HepG2 (cell line): ENCODE results near the gene SNRNP35. TPM values are rescaled to one million over a fixed set of nuclear protein-coding genes. Genes with fewer than 3 reads are reported as not detected.

Source experiments
- ATAC-seq: fragments of 200-7000 bp; cut with Tn5 transposase; 3 replicates; pipeline ENCODE4 v1.9.1; 2020; ENCODE audit warnings: mild to moderate bottlenecking, moderate library complexity
- BruUV-seq: library from RNA; stranded (reverse); fragments of 400-500 nt; replicated peaks from 2 replicates; lab custom pipeline; 2021; lab: Mats Ljungman, UMichigan
- CTCF ChIA-PET: fragments of 300-600 bp; formaldehyde crosslinking; extraction: SDS; loops from one replicate; lab custom pipeline; 2021; ENCODE audit warnings: low total read pairs, inconsistent platforms, low intra/inter-chr PET ratio; lab: Yijun Ruan, JAX
- POLR2A ChIA-PET: fragments of 350-600 bp; sonication (Branson Sonifier 250); formaldehyde crosslinking; loops from one replicate; lab custom pipeline; 2020; ENCODE audit warnings: antibody characterized with exemption, inconsistent platforms; lab: Yijun Ruan, JAX
- DNase-seq: peaks from one replicate; pipeline ENCODE4 v3.0.0-alpha.2; 2015; ENCODE audit warnings: low spot score
- FAIRE-seq: peaks from 3 replicates; lab custom pipeline; 2011; peaks lifted over from hg19 to GRCh38; lab: Jason Lieb, UNC
- H2AFZ ChIP-seq: one replicate; pipeline ENCODE4 v1.6.1; 2011; ENCODE audit warnings: low read length, inconsistent platforms
- H3K27ac ChIP-seq: fragments of 300-600 bp; 3 replicates; pipeline ENCODE4 v1.8.0; 2011; ENCODE audit warnings: mixed run types, mild to moderate bottlenecking, mixed read lengths, low read length, inconsistent platforms; ENCODE audit not compliant: insufficient read depth; ENCODE audit errors: extremely low read length
- H3K27me3 ChIP-seq, 2 experiments: fragments of 200-600 bp in 1 of 2; 2 replicates in 1 of 2; 3 replicates in 1 of 2; pipeline versions ENCODE4 v1.6.0 to v1.8.0; 2011; ENCODE audit warnings: low read length in 2 of 2, mild to moderate bottlenecking in 2 of 2, moderate library complexity in 2 of 2, inconsistent platforms in 1 of 2; ENCODE audit not compliant: insufficient read depth in 2 of 2, control insufficient read depth in 1 of 2
- H3K36me3 ChIP-seq, 2 experiments: fragments of 200-600 bp in 1 of 2; replicated peaks in 1 of 2; 2 replicates in 1 of 2; 3 replicates in 1 of 2; pipeline versions ENCODE4 v1.5.1 to v1.8.0; 2011; ENCODE audit warnings: low read length in 2 of 2, inconsistent platforms in 1 of 2; ENCODE audit not compliant: insufficient read depth in 2 of 2, control insufficient read depth in 1 of 2
- H3K4me1 ChIP-seq: 2 replicates; pipeline ENCODE4 v1.5.1; 2012; ENCODE audit warnings: low read length, inconsistent platforms; ENCODE audit not compliant: insufficient read depth
- H3K4me2 ChIP-seq: 2 replicates; pipeline ENCODE4 v1.6.0; 2011; ENCODE audit warnings: low read depth, low read length, inconsistent platforms
- H3K4me3 ChIP-seq, 3 experiments: fragments of 200-600 bp in 1 of 3; sonication (generic), shearing (Covaris generic) in 1 of 3; replicated peaks in 1 of 3; 2 replicates each; pipeline ENCODE4 v1.5.1; 2011 to 2016; ENCODE audit warnings: low read length in 3 of 3, inconsistent platforms in 2 of 3, low read depth in 2 of 3, mild to moderate bottlenecking in 2 of 3, control low read depth in 1 of 3, mixed read lengths in 1 of 3; ENCODE audit not compliant: insufficient read depth in 1 of 3
- H3K79me2 ChIP-seq: one replicate; pipeline ENCODE4 v1.6.1; 2011; ENCODE audit warnings: low read length, inconsistent platforms; ENCODE audit not compliant: insufficient read depth
- H3K9ac ChIP-seq: 2 replicates; pipeline ENCODE4 v1.6.0; 2011; ENCODE audit warnings: mild to moderate bottlenecking, low read depth, low read length, inconsistent platforms; ENCODE audit not compliant: insufficient read depth
- H3K9me3 ChIP-seq: 2 replicates; pipeline ENCODE4 v1.5.1; 2012; ENCODE audit warnings: mild to moderate bottlenecking, low read length
- H4K20me1 ChIP-seq: 2 replicates; pipeline ENCODE4 v1.6.0; 2011; ENCODE audit warnings: inconsistent platforms, mild to moderate bottlenecking, low read length, moderate library complexity; ENCODE audit not compliant: insufficient read depth
- ARNT2 ChIP-seq: sonication (generic); formaldehyde crosslinking; IDR thresholded peaks from 2 replicates; pipeline ENCODE4 v1.8.0; 2022; ENCODE audit warnings: mild to moderate bottlenecking, low read depth, missing genetic modification reagents, moderate library complexity
- BRCA1 ChIP-seq: sonication (generic); formaldehyde crosslinking; IDR thresholded peaks from 2 replicates; pipeline ENCODE4 v1.4.0; 2020; ENCODE audit warnings: missing genetic modification reagents
- CAMTA2 ChIP-seq: sonication (generic); formaldehyde crosslinking; IDR thresholded peaks from 2 replicates; pipeline ENCODE4 v1.4.0; 2020; ENCODE audit warnings: mild to moderate bottlenecking, missing genetic modification reagents, borderline replicate concordance
- DRAP1 ChIP-seq: IDR thresholded peaks from 2 replicates; pipeline ENCODE4 v1.6.1; 2016; ENCODE audit warnings: missing genetic modification reagents, missing compliant biosample characterization
- RAD51 ChIP-seq: fragments of 450-650 bp; IDR thresholded peaks from 2 replicates; pipeline ENCODE4 v1.6.1; 2016; ENCODE audit warnings: borderline replicate concordance
- RFX5 ChIP-seq: IDR thresholded peaks from 2 replicates; pipeline ENCODE4 v1.6.1; 2011; ENCODE audit warnings: low read depth, low read length, improper control_type of control experiment
- TGIF2 ChIP-seq: IDR thresholded peaks from 2 replicates; pipeline ENCODE4 v1.6.1; 2016; ENCODE audit warnings: control low read depth, missing compliant biosample characterization
- ZNF280D ChIP-seq: sonication (generic); formaldehyde crosslinking; IDR thresholded peaks from 2 replicates; pipeline ENCODE4 v1.5.1; 2020; ENCODE audit warnings: mild to moderate bottlenecking, missing genetic modification reagents
- ZNF34 ChIP-seq: sonication (generic); formaldehyde crosslinking; IDR thresholded peaks from 2 replicates; pipeline ENCODE4 v1.4.0; 2020; ENCODE audit warnings: mild to moderate bottlenecking, missing genetic modification reagents, borderline replicate concordance
- ZNF468 ChIP-seq: sonication (generic); formaldehyde crosslinking; IDR thresholded peaks from 2 replicates; pipeline ENCODE4 v1.8.0; 2022; ENCODE audit warnings: mild to moderate bottlenecking, moderate library complexity, missing genetic modification reagents
- ZNF75D ChIP-seq: sonication (generic); formaldehyde crosslinking; IDR thresholded peaks from 2 replicates; pipeline ENCODE4 v1.8.1; 2023; ENCODE audit warnings: missing genetic modification reagents, mild to moderate bottlenecking, borderline replicate concordance
- ZNF780A ChIP-seq: sonication (generic); formaldehyde crosslinking; IDR thresholded peaks from 2 replicates; pipeline ENCODE4 v1.8.0; 2022; ENCODE audit warnings: mild to moderate bottlenecking, missing genetic modification reagents, moderate library complexity
- ZNF800 ChIP-seq: sonication (generic); formaldehyde crosslinking; IDR thresholded peaks from 2 replicates; pipeline ENCODE4 v1.4.0; 2020; ENCODE audit warnings: missing genetic modification reagents
- ZNF841 ChIP-seq: sonication (generic); formaldehyde crosslinking; IDR thresholded peaks from 2 replicates; pipeline ENCODE4 v1.8.1; 2023; ENCODE audit warnings: missing genetic modification reagents, borderline replicate concordance
- WGBS: methylation state at CpG from one replicate; pipeline ENCODE4 v1.1.6; 2017; ENCODE audit warnings: low lambda C conversion rate; 5-methylcytosine and 5-hydroxymethylcytosine counted together
- in situ Hi-C: cut with HindIII; loops from 2 replicates; pipeline ENCODE4 v1.10.0; 2017; ENCODE audit warnings: low pct_unique_long_range_greater_than_20kb; ENCODE audit not compliant: extremely low pct_ligation_motif_present
- intact Hi-C: fragments of 100-400 bp; cut with micrococcal nuclease; formaldehyde crosslinking; loops from one replicate; pipeline ENCODE4 v1.10.0; 2022; ENCODE audit not compliant: unreplicated experiment
- polyA plus RNA-seq, 8 experiments: library from polyadenylated mRNA; depleted of rRNA in 3 of 8; stranded (reverse) in 7 of 8; unstranded in 1 of 8; fragments of >200 nt; fragmentation: Illumina TruSeq in 4 of 8; extraction: Trizol in 4 of 8; gene quantifications; 2 replicates each; pipeline versions ENCODE4 v1.2.1 to v1.2.3, GENCODE V29; 2011 to 2016; ENCODE audit warnings: low read depth in 4 of 8, missing spikeins in 1 of 8, mixed read lengths in 1 of 8; ENCODE audit not compliant: insufficient read depth in 1 of 8
- total RNA-seq, 5 experiments: library from RNA; depleted of rRNA; stranded (reverse); fragments of >200 nt; fragmentation: Illumina TruSeq; extraction: Trizol; gene quantifications; 2 replicates each; pipeline ENCODE4 v1.2.3, GENCODE V29; 2016; ENCODE audit warnings: low read depth in 1 of 5
- TF ChIP-seq, protein P1 (sequence below): sonication (generic); formaldehyde crosslinking; IDR thresholded peaks from 2 replicates; pipeline ENCODE4 v1.4.0; 2020; ENCODE audit warnings: missing genetic modification reagents
- TF ChIP-seq, protein P2 (sequence below): sonication (generic); formaldehyde crosslinking; IDR thresholded peaks from 2 replicates; pipeline ENCODE4 v1.4.0; 2020; ENCODE audit warnings: missing genetic modification reagents

SNRNP35 gene
- total and polyA plus RNA-seq, 2 of the 13 experiments (the other 11 are each of a cell fraction or from before 2014, with no cell fraction given): 11.3 to 22.6 TPM

DNA sequence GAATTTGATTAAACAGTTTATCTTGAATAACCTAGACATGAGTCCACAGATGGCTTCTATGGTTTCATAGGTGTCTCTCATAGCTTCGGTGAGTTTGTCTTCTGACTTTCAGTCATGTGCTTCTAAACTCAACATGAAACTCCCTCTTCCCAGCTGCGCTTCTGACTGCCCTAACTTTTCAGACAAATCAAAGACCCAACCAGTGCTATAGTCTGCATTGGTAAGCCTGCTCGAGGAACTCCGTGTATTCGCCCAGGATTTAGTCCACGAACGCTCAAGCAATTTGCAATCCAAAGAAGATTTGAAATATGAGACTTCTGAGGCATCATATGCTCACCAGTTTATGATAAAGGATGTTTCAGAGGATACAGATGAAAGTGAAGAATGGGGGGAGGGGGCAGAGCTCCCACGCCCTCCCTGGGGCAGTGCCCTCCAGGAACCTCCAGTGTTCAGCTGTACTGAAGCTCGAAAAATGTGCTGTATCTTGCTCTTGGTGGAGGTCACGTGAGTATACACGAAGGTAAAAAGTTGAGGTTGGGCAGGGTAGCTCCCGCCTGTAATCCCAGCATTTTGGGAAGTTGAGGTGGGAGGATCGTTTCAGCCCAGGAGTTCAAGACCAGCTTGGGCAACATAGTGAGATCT, 16.3 kb upstream of the SNRNP35 start:
- no peak overlapping the region for H3K4me3 ChIP-seq
- intact Hi-C loops: no loop called here
- CTCF ChIA-PET: no interaction called here

More for the DNA sequence above, 16.3 kb upstream of the SNRNP35 start:
- no peak overlapping the region for H3K27ac ChIP-seq
- WGBS: 42% methylated on average over 13 of the region's 13 CpGs
- H3K4me1 ChIP-seq: peaks cover 33% of the 10 kb centered on the region
- no peak overlapping the region for H3K9ac ChIP-seq
- TF ChIP-seq RFX5 (no peak), BRCA1 (CRISPR knock-in tag) (no peak), ARNT2 (CRISPR knock-in tag) (no peak), ZNF468 (CRISPR knock-in tag) (no peak), ZNF280D (CRISPR knock-in tag) (no peak), DRAP1 (CRISPR knock-in tag) (no peak), CAMTA2 (no peak), ZNF841 (CRISPR knock-in tag) (no peak), ZNF75D (CRISPR knock-in tag) (no peak), ZNF800 (CRISPR knock-in tag) (no peak), RAD51 (no peak), TGIF2 (CRISPR knock-in tag) (no peak), ZNF780A (CRISPR knock-in tag) (no peak), ZNF34 (no peak)
- TF ChIP-seq, protein P1, sequence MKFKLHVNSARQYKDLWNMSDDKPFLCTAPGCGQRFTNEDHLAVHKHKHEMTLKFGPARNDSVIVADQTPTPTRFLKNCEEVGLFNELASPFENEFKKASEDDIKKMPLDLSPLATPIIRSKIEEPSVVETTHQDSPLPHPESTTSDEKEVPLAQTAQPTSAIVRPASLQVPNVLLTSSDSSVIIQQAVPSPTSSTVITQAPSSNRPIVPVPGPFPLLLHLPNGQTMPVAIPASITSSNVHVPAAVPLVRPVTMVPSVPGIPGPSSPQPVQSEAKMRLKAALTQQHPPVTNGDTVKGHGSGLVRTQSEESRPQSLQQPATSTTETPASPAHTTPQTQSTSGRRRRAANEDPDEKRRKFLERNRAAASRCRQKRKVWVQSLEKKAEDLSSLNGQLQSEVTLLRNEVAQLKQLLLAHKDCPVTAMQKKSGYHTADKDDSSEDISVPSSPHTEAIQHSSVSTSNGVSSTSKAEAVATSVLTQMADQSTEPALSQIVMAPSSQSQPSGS (CRISPR knock-in tag): no peak
- TF ChIP-seq, protein P2, sequence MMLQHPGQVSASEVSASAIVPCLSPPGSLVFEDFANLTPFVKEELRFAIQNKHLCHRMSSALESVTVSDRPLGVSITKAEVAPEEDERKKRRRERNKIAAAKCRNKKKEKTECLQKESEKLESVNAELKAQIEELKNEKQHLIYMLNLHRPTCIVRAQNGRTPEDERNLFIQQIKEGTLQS (CRISPR knock-in tag): no peak
- H3K36me3 ChIP-seq: no peaks in the 10 kb centered on the region
- POLR2A ChIA-PET: no interaction called here
- in situ Hi-C loops: no loop called here
- H3K79me2 ChIP-seq: no peaks in the 10 kb centered on the region
- H3K9me3 ChIP-seq: no peaks in the 10 kb centered on the region
- BruUV-seq: no TSS peak
- H2AFZ ChIP-seq: no peak overlapping the region
- H3K4me2 ChIP-seq: no peak overlapping the region
- no peak for FAIRE-seq
- H3K27me3 ChIP-seq: no peaks in the 10 kb centered on the region
- H4K20me1 ChIP-seq: no peaks in the 10 kb centered on the region
- no peak for ATAC-seq
- no peak for DNase-seq
